Measurements from ENCODE around the gene HECTD4.

GRCh38 chr12:112194601-112195247 lies 187.5 kb downstream of the HECTD4 start:
- TF ChIP-seq BHLHE40 (IDR thresholded peaks at IDR 0.05; ENCODE audit: borderline replicate concordance) (no peak), LEF1 (IDR thresholded peaks at IDR 0.05; ENCODE audit: borderline replicate concordance) (no peak), PKNOX1 (IDR thresholded peaks at IDR 0.05) (no peak), TARDBP (IDR thresholded peaks at IDR 0.05) (no peak), HDGF (IDR thresholded peaks at IDR 0.05; ENCODE audit: borderline replicate concordance) (no peak), FOXK2 (IDR thresholded peaks at IDR 0.05) (no peak), ELF4 (IDR thresholded peaks at IDR 0.05) (no peak), ARNT (IDR thresholded peaks at IDR 0.05) (no peak), ZNF384 (IDR thresholded peaks at IDR 0.05) (no peak), FOXA1 (IDR thresholded peaks at IDR 0.05) (no peak), CTBP1 (IDR thresholded peaks at IDR 0.05; ENCODE audit: borderline replicate concordance) (no peak), SP1 (IDR thresholded peaks at IDR 0.05) (no peak), FOXM1 (IDR thresholded peaks at IDR 0.05; ENCODE audit: borderline replicate concordance) (no peak), L3MBTL2 (conservative IDR thresholded peaks at IDR 0.05) (no peak)

Data from HEK293T (cell line).